Thymus (tissue), 11 donors: ENCODE measurements around the gene DDIT3. TPM values are rescaled to one million over a fixed set of nuclear protein-coding genes. Genes with fewer than 3 reads are reported as not detected.
A peak's percentile ranks its signal among the peaks of the same experiment; 100 is the strongest.

Source experiments
- DNase-seq, 9 donors: peaks; one replicate each; pipeline ENCODE4 v3.0.0-alpha.2; 2013; ENCODE audit warnings: low spot score in 9 of 9, low read depth in 6 of 9, missing footprints in 1 of 9
- H3K27ac ChIP-seq, 2 donors: one replicate each; pipeline ENCODE4 v1.5.1; 2013; ENCODE audit warnings: control low read depth in 1 of 2, low read depth in 1 of 2, low read length in 1 of 2, mild to moderate bottlenecking in 1 of 2, moderate library complexity in 1 of 2
- H3K27me3 ChIP-seq, 2 donors: one replicate each; pipeline ENCODE4 v1.5.1; 2013; ENCODE audit warnings: low read length in 1 of 2; ENCODE audit not compliant: control insufficient read depth in 2 of 2, insufficient read depth in 1 of 2
- H3K36me3 ChIP-seq, 2 donors: one replicate each; pipeline ENCODE4 v1.5.1; 2013; ENCODE audit warnings: low read length in 1 of 2, mild to moderate bottlenecking in 1 of 2, moderate library complexity in 1 of 2; ENCODE audit not compliant: control insufficient read depth in 2 of 2, insufficient read depth in 2 of 2
- H3K4me1 ChIP-seq, 2 donors: one replicate each; pipeline ENCODE4 v1.5.1; 2013; ENCODE audit warnings: low read length in 2 of 2; ENCODE audit not compliant: control insufficient read depth in 2 of 2, insufficient read depth in 2 of 2
- H3K4me3 ChIP-seq, 2 donors: one replicate each; pipeline ENCODE4 v1.5.1; 2013; ENCODE audit warnings: low read length in 2 of 2, control low read depth in 1 of 2, mild to moderate bottlenecking in 1 of 2
- H3K9me3 ChIP-seq, 2 donors: one replicate each; pipeline ENCODE4 v1.5.1; 2013; ENCODE audit warnings: low read length in 1 of 2, mild to moderate bottlenecking in 1 of 2; ENCODE audit not compliant: control insufficient read depth in 2 of 2, insufficient read depth in 1 of 2
- WGBS: extraction: QIAGEN DNeasy Blood & Tissue Kit; methylation state at CpG from one replicate; pipeline ENCODE4 v1.1.7; 2013; 5-methylcytosine and 5-hydroxymethylcytosine counted together
- polyA plus RNA-seq: library from polyadenylated mRNA; stranded (reverse); fragments of 200-250 nt; gene quantifications from one replicate; pipeline ENCODE4 v1.2.3, GENCODE V29; 2013
- total RNA-seq: library from RNA; stranded (reverse); fragments of 120-200 nt; gene quantifications from one replicate; pipeline ENCODE4 v1.2.4, GENCODE V29; 2013
- donor health status: healthy.

Gene DDIT3
- total and polyA plus RNA-seq, 2 donors: 25.0 to 43.4 TPM

GRCh38 chr12:57549203-57549908 is 29.0 kb upstream of the DDIT3 start:
- WGBS: 47% methylated on average over 13 of the region's 13 CpGs
- H3K4me3 ChIP-seq: peak overlapping the region in 1 of 2 donors; percentile 47

DNA sequence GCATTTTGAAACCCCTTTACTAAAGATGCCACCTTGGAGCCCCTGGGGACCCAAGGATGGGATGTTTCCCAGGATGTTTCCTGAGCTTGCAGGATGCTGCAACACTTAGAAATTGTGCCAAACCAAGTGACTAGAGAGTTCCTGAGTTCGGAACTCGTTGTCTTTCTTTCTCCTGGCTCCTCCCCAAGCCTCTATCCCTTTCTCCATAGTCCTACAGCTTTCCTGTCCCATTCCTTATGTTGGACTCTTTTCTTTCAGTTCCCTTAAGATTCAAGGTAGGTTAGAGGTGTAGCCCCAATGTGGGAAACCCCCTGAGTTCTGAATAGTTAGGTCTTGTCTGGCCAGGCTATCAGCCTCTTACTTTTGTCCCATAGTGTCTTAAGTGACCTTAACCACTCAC is 28.2 kb upstream of the DDIT3 start:
- H3K9me3 ChIP-seq: peaks cover 0 to 5% of the 10 kb centered on the region in 2 donors

More at GRCh38 chr12:57549203-57549908, 29.0 kb upstream of the DDIT3 start:
- Histone ChIP-seq H3K27ac (no peak overlapping the region), H3K27me3 (peaks cover 21 to 69% of the 10 kb centered on the region in 2 donors), H3K36me3 (no peaks in the 10 kb centered on the region), H3K9me3 (peaks cover 0 to 5% of the 10 kb centered on the region in 2 donors), H3K4me1 (peaks cover 12 to 23% of the 10 kb centered on the region in 2 donors)
- DNase-seq: no peak

GRCh38 chr12:57548013-57548315 is 27.6 kb upstream of the DDIT3 start:
- H3K36me3 ChIP-seq: no peaks in the 10 kb centered on the region
- no peak overlapping the region for H3K4me3 ChIP-seq
- no peak for DNase-seq
- H3K4me1 ChIP-seq: peaks cover 12 to 23% of the 10 kb centered on the region in 2 donors
- 94% methylated on average over 2 of the region's 2 CpGs for WGBS
- H3K9me3 ChIP-seq: peaks cover 0 to 5% of the 10 kb centered on the region in 2 donors
- H3K27ac ChIP-seq: no peak overlapping the region
- peaks cover 21 to 57% of the 10 kb centered on the region in 2 donors for H3K27me3 ChIP-seq

More for the DNA sequence above, 28.2 kb upstream of the DDIT3 start:
- Histone ChIP-seq H3K4me3 (no peak overlapping the region), H3K4me1 (peaks cover 12 to 23% of the 10 kb centered on the region in 2 donors), H3K27me3 (peaks cover 21 to 62% of the 10 kb centered on the region in 2 donors), H3K27ac (no peak overlapping the region), H3K36me3 (no peaks in the 10 kb centered on the region)
- DNase-seq: no peak
- 75% methylated on average over 2 of the region's 2 CpGs for WGBS

DNA sequence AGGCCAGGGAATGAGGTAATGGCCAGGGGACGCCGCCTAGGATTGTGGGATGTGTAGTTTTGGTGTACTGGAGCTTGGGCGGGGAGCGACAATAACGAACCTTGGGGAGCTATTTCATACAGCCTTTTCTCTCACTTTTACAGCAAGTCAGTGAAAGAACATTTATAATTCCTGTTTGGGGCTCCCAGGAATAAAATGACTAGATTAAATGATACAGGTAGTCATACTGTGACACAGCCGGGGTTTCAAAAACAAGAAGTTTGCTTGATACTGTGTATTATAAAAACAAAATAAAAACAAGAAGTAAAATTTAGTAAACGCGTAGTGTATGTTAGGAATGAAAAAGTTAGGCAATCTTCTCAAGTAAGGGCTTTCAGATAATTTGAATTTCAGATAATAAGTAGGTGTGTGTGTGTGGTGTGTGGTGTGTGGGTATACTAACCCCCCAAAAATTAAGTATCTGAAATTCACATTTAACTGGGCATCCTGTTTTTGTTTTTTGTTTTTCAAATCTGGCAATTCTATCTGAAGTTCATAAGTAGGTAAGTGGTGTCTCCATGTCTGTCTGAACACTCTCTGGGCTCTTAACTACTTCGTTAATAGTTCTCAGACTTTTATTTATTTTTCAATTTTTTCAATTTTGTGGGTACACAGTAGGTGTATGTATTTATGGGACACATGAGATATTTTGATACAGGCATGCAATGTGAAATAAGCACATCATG is 27.1 kb upstream of the DDIT3 start:
- Histone ChIP-seq H3K27me3 (peaks cover 21 to 52% of the 10 kb centered on the region in 2 donors), H3K4me1 (peaks cover 12 to 23% of the 10 kb centered on the region in 2 donors), H3K27ac (no peak overlapping the region), H3K9me3 (peaks cover 0 to 5% of the 10 kb centered on the region in 2 donors), H3K36me3 (no peaks in the 10 kb centered on the region), H3K4me3 (peak overlapping the region; percentile 95 to 97)
- WGBS: 20% methylated on average over 9 of the region's 9 CpGs
- DNase-seq: no peak

DNA sequence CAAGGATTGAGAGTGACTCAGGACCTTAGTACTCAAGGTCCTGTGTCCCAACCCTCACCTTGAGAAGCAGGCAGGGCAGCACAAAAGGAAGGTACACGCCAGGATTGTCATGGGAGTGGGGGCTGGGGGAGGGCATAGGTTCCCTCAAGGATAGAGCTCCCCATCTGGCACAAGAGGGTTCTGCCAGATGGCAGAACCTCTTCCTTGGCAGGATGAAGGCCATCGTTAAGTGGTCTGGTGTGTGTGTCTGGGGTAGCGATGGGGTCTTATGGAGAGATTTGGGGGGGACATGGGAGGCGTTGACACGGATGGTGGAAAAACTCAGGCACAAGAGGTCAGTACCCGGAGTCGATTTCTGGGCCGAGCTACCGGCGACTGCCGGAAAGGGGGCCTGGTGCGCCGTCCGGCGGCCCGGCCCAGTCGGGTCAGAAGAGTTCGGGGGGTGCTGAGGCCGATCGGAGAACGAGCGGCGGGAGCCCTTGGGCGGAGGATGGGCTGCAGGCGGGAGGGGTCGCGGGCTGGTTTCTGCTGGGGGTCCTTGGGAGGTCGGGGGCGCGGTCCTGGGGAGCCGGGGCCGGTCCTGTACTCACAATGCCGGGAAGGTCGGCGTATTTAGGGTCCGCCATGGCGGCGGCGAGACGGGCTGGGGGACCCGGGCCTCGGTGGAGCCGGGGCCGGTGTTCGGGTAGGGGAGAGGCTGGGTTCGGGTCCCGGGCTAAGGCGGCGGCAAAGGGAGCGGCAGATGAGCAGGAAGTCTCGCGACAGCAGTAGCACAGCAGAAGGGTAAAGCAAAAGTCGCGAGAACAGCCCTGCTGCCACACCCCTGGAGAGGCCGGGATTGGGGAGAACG is 26.3 kb upstream of the DDIT3 start, which contains the start of gene DCTN2:
DCTN2 (minus strand) TSS at position 755 of the 850 bp plus-strand sequence; CDS start at position 626, 129 bp downstream.
- 1% methylated on average over 56 of the region's 56 CpGs for whole genome bisulfite sequencing
- Histone ChIP-seq H3K9me3 (peaks cover 0 to 5% of the 10 kb centered on the region in 2 donors), H3K4me3 (peak within 1 kb of the TSS; percentile 95 to 97), H3K36me3 (peaks cover under 1 to 2% of the 10 kb centered on the region in 2 donors), H3K27me3 (peaks cover 21 to 44% of the 10 kb centered on the region in 2 donors), H3K4me1 (peaks cover 12 to 23% of the 10 kb centered on the region in 2 donors), H3K27ac (peak within 1 kb of the TSS in 1 of 2 donors; percentile 68)
- DNase-seq: peak; percentile 88 to 97 (median 91)

DNA sequence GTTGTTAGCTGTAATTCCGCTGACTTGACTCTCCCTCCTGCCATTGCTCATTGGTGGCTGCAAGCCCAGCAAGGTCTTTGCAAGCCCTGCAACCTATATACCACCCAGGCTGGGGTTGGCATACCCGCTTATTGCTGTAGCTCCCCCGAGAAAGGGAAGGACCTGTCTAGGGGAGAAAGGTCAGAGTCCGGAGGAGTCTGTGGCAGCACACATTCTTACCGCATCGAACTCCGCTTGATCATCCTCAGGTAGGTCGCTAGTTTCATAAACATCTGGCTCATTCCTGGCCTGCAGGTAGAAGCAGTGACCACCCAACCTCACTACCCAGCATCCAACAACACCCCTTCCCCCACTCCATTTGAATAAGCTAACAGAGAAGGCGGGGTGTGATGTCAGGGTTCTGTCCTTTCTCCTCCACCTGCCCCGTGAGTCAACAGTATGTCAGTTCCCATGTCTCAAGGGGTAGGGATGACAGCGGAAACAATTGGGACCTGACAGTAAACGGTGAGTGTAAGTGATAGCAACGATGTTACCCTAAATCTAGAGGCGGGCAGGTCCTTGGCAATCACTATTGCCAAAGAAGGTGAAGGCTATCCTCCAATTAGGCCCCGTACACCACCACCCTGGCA is 25.6 kb upstream of the DDIT3 start:
- Histone ChIP-seq H3K4me1 (peaks cover 12 to 23% of the 10 kb centered on the region in 2 donors), H3K36me3 (peaks cover 5 to 10% of the 10 kb centered on the region in 2 donors), H3K27ac (no peak overlapping the region), H3K4me3 (peak overlapping the region; percentile 95 to 97), H3K9me3 (peaks cover 0 to 5% of the 10 kb centered on the region in 2 donors), H3K27me3 (peaks cover 21 to 37% of the 10 kb centered on the region in 2 donors)
- DNase-seq: no peak
- WGBS: 87% methylated on average over 15 of the region's 15 CpGs

- no peak overlapping the region for H3K27ac ChIP-seq
- H3K36me3 ChIP-seq: peaks cover 9 to 19% of the 10 kb centered on the region in 2 donors
- 57% methylated on average over 2 of the region's 2 CpGs for WGBS
- DNase-seq: no peak
- H3K27me3 ChIP-seq: peaks cover 6 to 13% of the 10 kb centered on the region in 2 donors
- peaks cover 0 to 5% of the 10 kb centered on the region in 2 donors for H3K9me3 ChIP-seq
- no peak overlapping the region for H3K4me3 ChIP-seq
- peaks cover 9 to 14% of the 10 kb centered on the region in 2 donors for H3K4me1 ChIP-seq
Observed at GRCh38 chr12:57543581-57543980, 23.3 kb upstream of the DDIT3 start.

- no peak overlapping the region for H3K27ac ChIP-seq
- peaks cover 0 to 2% of the 10 kb centered on the region in 2 donors for H3K9me3 ChIP-seq
- DNase-seq: no peak
- no peaks in the 10 kb centered on the region for H3K27me3 ChIP-seq
- H3K4me1 ChIP-seq: peaks cover 9 to 11% of the 10 kb centered on the region in 2 donors
- 96% methylated on average over 2 of the region's 2 CpGs for WGBS
- H3K4me3 ChIP-seq: no peak overlapping the region
- H3K36me3 ChIP-seq: peaks cover 19 to 25% of the 10 kb centered on the region in 2 donors
Observed at GRCh38 chr12:57541717-57542116, 21.4 kb upstream of the DDIT3 start.
